Colonic mucosa (tissue), 4 donors: ENCODE measurements around the gene ATE1. TPM values are rescaled to one million over a fixed set of nuclear protein-coding genes. Genes with fewer than 3 reads are reported as not detected.

Experiments
- DNase-seq: peaks from one replicate; pipeline ENCODE4 v3.0.0-alpha.2; 2020
- H3K27ac ChIP-seq: fragments of 200-600 bp; one replicate; pipeline ENCODE4 v1.8.0; 2021
- H3K27me3 ChIP-seq: fragments of 200-600 bp; one replicate; pipeline ENCODE4 v1.8.0; 2021
- H3K36me3 ChIP-seq: fragments of 200-600 bp; one replicate; pipeline ENCODE4 v1.8.0; 2021
- H3K4me1 ChIP-seq: fragments of 200-600 bp; one replicate; pipeline ENCODE4 v1.8.0; 2021; ENCODE audit warnings: mild to moderate bottlenecking
- H3K4me3 ChIP-seq: fragments of 200-600 bp; one replicate; pipeline ENCODE4 v1.8.0; 2021
- H3K9ac ChIP-seq, 2 donors: one replicate each; pipeline ENCODE4 v1.7.0; 2013; ENCODE audit warnings: control low read depth in 2 of 2, low read depth in 2 of 2, low read length in 2 of 2
- H3K9me3 ChIP-seq: fragments of 200-600 bp; one replicate; pipeline ENCODE4 v1.8.0; 2021
- CTCF ChIP-seq: fragments of 200-600 bp; IDR thresholded peaks from one replicate; pipeline ENCODE4 v1.8.0; 2022; ENCODE audit warnings: antibody characterized with exemption, mild to moderate bottlenecking
- intact Hi-C: fragments of 100-400 bp; cut with DNase I; formaldehyde crosslinking; loops from one replicate; pipeline ENCODE4 v1.14.1; 2022
- total RNA-seq, 2 donors: library from RNA; stranded (reverse); fragmentation: NEBNext Ultra II Directional in 1 of 2; extraction: Animal tissue kit (Norgen Biotek cat#: 25700) in 1 of 2; gene quantifications; one replicate each; pipeline ENCODE4 v1.2.1, GENCODE V29; 2021
- donor health status: healthy.
- donor health status: DM: no; HTN: no; CAD: no.
- donor health status: DM: no; HTN: no; CAD: no.

Gene ATE1
- total RNA-seq, 2 donors from 2014 or later: 32.9 to 78.0 TPM

- no peaks in the 10 kb centered on the region for H3K9me3 ChIP-seq
- no peak overlapping the region for H3K9ac ChIP-seq
- H3K27me3 ChIP-seq: no peaks in the 10 kb centered on the region
- no peaks in the 10 kb centered on the region for H3K36me3 ChIP-seq
- H3K4me1 ChIP-seq: no peaks in the 10 kb centered on the region
- no peak overlapping the region for H3K4me3 ChIP-seq
- DNase-seq: no peak
- intact Hi-C loops: no loop called here
- H3K27ac ChIP-seq: no peak overlapping the region
- no peak for TF ChIP-seq CTCF
Observed at GRCh38 chr10:121715076-121715475, 212.8 kb downstream of the ATE1 start.

GRCh38 chr10:121713486-121713885 is 214.3 kb downstream of the ATE1 start:
- DNase-seq: no peak
- intact Hi-C loops: no loop called here
- Histone ChIP-seq H3K9ac (no peak overlapping the region), H3K4me1 (no peaks in the 10 kb centered on the region), H3K4me3 (no peak overlapping the region), H3K27ac (no peak overlapping the region), H3K27me3 (no peaks in the 10 kb centered on the region), H3K9me3 (no peaks in the 10 kb centered on the region), H3K36me3 (no peaks in the 10 kb centered on the region)
- TF ChIP-seq CTCF: no peak

- Histone ChIP-seq H3K27me3 (no peaks in the 10 kb centered on the region), H3K36me3 (no peaks in the 10 kb centered on the region), H3K4me1 (no peaks in the 10 kb centered on the region), H3K9me3 (no peaks in the 10 kb centered on the region), H3K4me3 (no peak overlapping the region), H3K9ac (no peak overlapping the region), H3K27ac (no peak overlapping the region)
- DNase-seq: no peak
- TF ChIP-seq CTCF: no peak
- intact Hi-C loops: no loop called here
Observed at GRCh38 chr10:121710971-121711370, 216.9 kb downstream of the ATE1 start.

GRCh38 chr10:121710207-121710606 is 217.6 kb downstream of the ATE1 start:
- no peak overlapping the region for H3K4me3 ChIP-seq
- no peak for DNase-seq
- intact Hi-C loops: no loop called here
- no peak overlapping the region for H3K27ac ChIP-seq
- no peaks in the 10 kb centered on the region for H3K4me1 ChIP-seq
- H3K9ac ChIP-seq: no peak overlapping the region
- no peaks in the 10 kb centered on the region for H3K36me3 ChIP-seq
- H3K9me3 ChIP-seq: no peaks in the 10 kb centered on the region
- no peaks in the 10 kb centered on the region for H3K27me3 ChIP-seq
- no peak for TF ChIP-seq CTCF

GRCh38 chr10:121709675-121710073 is 218.2 kb downstream of the ATE1 start:
- no peak for TF ChIP-seq CTCF
- Histone ChIP-seq H3K9ac (no peak overlapping the region), H3K4me1 (no peaks in the 10 kb centered on the region), H3K27ac (no peak overlapping the region), H3K4me3 (no peak overlapping the region), H3K36me3 (no peaks in the 10 kb centered on the region), H3K9me3 (no peaks in the 10 kb centered on the region), H3K27me3 (no peaks in the 10 kb centered on the region)
- DNase-seq: no peak
- intact Hi-C loops: no loop called here
